ENCODE data around the gene LGR4.
"Not testable (repeated sequence)": the region's sequence is repeated elsewhere in the genome, so short reads cannot be mapped to it uniquely, and the experiment has no call there.

Gene LGR4

GRCh38 chr11:27472398-27473016 lies at the start of gene LGR4:
TSS of gene LGR4 (minus strand) at chr11:27472790. CDS start at chr11:27472302, 488 bp downstream.
- DNase-seq (ENCODE audit: low spot score): peak; percentile 84

- DNase-seq (ENCODE audit: low spot score): no peak
Observed at GRCh38 chr11:27520226-27520625, 47.6 kb upstream of the LGR4 start.

- no peak for DNase-seq (ENCODE audit: low spot score)
Observed at GRCh38 chr11:27518518-27518917, 45.9 kb upstream of the LGR4 start.

- not testable (repeated sequence) for DNase-seq (ENCODE audit: low spot score)
Observed at GRCh38 chr11:27517490-27517889, 44.9 kb upstream of the LGR4 start.

- no peak for DNase-seq (ENCODE audit: low spot score)
Observed at GRCh38 chr11:27514558-27514957, 42.0 kb upstream of the LGR4 start.

GRCh38 chr11:27514076-27514475 lies 41.5 kb upstream of the LGR4 start:
- DNase-seq (ENCODE audit: low spot score): no peak

- no peak for DNase-seq (ENCODE audit: low spot score)
Observed at GRCh38 chr11:27513389-27513788, 40.8 kb upstream of the LGR4 start.

- no peak for DNase-seq (ENCODE audit: low spot score)
Observed at GRCh38 chr11:27512238-27512637, 39.6 kb upstream of the LGR4 start.

- DNase-seq (ENCODE audit: low spot score): no peak
Observed at GRCh38 chr11:27509908-27510307, 37.3 kb upstream of the LGR4 start.

- DNase-seq (ENCODE audit: low spot score): no peak
Observed at GRCh38 chr11:27507557-27508322, 35.1 kb upstream of the LGR4 start.

- DNase-seq (ENCODE audit: low spot score): peak; percentile 95
Observed at GRCh38 chr11:27506200-27507182, 33.9 kb upstream of the LGR4 start, which contains the start of gene LIN7C. TSS of gene LIN7C (minus strand) at chr11:27506769. CDS start at chr11:27506752, 17 bp downstream.

- no peak for DNase-seq (ENCODE audit: low spot score)
Observed at GRCh38 chr11:27505781-27506180, 33.2 kb upstream of the LGR4 start.

GRCh38 chr11:27504205-27504604 lies 31.6 kb upstream of the LGR4 start:
- DNase-seq (ENCODE audit: low spot score): no peak

GRCh38 chr11:27501100-27501499 lies 28.5 kb upstream of the LGR4 start:
- DNase-seq (ENCODE audit: low spot score): no peak

GRCh38 chr11:27497911-27498310 lies 25.3 kb upstream of the LGR4 start:
- DNase-seq (ENCODE audit: low spot score): no peak

GRCh38 chr11:27497284-27497866 lies 24.8 kb upstream of the LGR4 start:
- DNase-seq (ENCODE audit: low spot score): peak; percentile 54

GRCh38 chr11:27496461-27496860 lies 23.9 kb upstream of the LGR4 start:
- no peak for DNase-seq (ENCODE audit: low spot score)

- DNase-seq (ENCODE audit: low spot score): no peak
Observed at GRCh38 chr11:27495710-27496300, 23.2 kb upstream of the LGR4 start.

- no peak for DNase-seq (ENCODE audit: low spot score)
Observed at GRCh38 chr11:27489092-27489491, 16.5 kb upstream of the LGR4 start.

- no peak for DNase-seq (ENCODE audit: low spot score)
Observed at GRCh38 chr11:27487706-27488105, 15.1 kb upstream of the LGR4 start.

GRCh38 chr11:27485930-27486773 lies 13.6 kb upstream of the LGR4 start:
- DNase-seq (ENCODE audit: low spot score): peak; percentile 81

All from hematopoietic multipotent progenitor cell treated with erythropoietin and hydrocortisone succinate and interleukin-3 and kit ligand, for 17 days (in vitro differentiated cells).